RCC 7860 (cell line): ENCODE results near the gene GNG7.
"Not testable (repeated sequence)": the region's sequence is repeated elsewhere in the genome, so short reads cannot be mapped to it uniquely, and the experiment has no call there.

Experiments
- DNase-seq: peaks from one replicate; pipeline ENCODE4 v3.0.0-alpha.2; 2015; ENCODE audit warnings: low spot score
- FAIRE-seq: peaks from 2 replicates; lab custom pipeline; 2012; peaks lifted over from hg19 to GRCh38; lab: Jason Lieb, UNC

The GNG7 gene

GRCh38 chr19:2477141-2477710, 225.3 kb downstream of the GNG7 start:
- no peak for FAIRE-seq

DNA sequence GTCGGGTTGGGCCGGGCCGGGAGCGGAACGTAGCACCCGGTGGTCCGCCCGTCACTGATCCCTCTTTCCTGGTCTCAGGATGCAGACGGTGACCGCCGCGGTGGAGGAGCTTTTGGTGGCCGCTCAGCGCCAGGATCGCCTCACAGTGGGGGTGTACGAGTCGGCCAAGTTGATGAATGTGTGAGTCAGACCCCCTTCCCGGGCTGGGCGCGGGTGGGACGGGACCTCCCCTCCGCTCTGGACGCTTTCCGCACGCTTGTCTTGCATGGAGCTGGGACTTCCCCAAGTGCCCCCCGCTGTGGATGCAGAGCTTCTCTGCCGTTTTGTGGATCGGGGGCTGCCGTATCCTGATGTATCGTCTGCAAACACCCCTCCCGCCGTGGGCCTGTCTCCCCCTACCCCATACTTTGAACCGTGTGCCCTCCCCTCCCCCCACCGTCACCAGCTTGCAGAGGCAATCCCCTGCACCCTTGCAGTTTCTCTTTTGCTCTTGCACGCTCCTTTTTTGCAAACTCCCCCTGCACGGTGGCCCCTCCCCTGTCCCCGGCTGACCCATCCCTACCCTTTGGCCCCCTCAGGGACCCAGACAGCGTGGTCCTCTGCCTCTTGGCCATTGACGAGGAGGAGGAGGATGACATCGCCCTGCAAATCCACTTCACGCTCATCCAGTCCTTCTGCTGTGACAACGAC, 225.9 kb downstream of the GNG7 start:
- DNase-seq (peak; percentile 80), FAIRE-seq (no peak)

More at GRCh38 chr19:2477141-2477710, 225.3 kb downstream of the GNG7 start:
- DNase-seq, result no peak

- DNase-seq, result peak; percentile 97
- FAIRE-seq, result peak; percentile 90
Observed at GRCh38 chr19:2475702-2476450, 226.6 kb downstream of the GNG7 start, which contains the start of gene GADD45B. Gene GADD45B, plus strand, starts transcription at chr19:2476127. Its CDS starts 232 bp downstream, at chr19:2476359.

DNA sequence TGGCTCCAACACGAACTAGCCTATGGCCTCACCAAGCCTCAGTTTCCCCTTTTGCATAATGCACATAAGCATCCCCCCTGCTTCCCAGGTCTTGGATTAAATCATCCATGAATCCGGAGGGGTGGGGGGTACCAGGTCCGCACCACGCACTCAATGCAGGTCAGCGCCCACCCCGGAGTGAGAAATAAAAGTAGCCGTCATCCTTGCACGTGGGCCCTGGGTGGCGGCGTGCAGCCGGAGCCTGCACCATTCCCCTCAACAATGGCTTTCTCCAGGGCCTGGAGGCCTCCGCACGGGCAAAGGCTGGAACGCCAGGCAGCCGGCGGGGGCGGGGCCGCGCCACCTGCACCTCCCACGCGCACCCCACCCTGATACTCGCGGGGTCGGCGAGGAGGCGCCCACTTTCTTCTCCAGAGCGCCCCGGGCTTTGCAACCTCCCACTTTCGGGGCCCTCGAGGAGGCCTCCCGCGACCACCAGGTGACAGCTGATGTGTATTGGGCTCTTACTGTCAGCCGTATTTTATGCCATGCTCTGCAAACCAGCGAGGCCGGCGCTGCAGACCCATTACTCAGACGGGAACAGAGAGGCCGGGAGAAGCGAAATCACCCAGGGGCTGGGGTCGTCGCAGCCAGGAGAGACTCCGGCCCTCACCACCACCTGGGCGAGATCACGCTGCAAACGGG, 227.3 kb downstream of the GNG7 start:
- DNase-seq (peak; percentile 58), FAIRE-seq (no peak)

GRCh38 chr19:2474232-2475017, 228.1 kb downstream of the GNG7 start:
- peak; percentile 86 for DNase-seq

GRCh38 chr19:2469915-2470200, 232.6 kb downstream of the GNG7 start:
- DNase-seq, result not testable (repeated sequence)

More at GRCh38 chr19:2474232-2475017, 228.1 kb downstream of the GNG7 start:
- FAIRE-seq, result peak; percentile 28

DNA sequence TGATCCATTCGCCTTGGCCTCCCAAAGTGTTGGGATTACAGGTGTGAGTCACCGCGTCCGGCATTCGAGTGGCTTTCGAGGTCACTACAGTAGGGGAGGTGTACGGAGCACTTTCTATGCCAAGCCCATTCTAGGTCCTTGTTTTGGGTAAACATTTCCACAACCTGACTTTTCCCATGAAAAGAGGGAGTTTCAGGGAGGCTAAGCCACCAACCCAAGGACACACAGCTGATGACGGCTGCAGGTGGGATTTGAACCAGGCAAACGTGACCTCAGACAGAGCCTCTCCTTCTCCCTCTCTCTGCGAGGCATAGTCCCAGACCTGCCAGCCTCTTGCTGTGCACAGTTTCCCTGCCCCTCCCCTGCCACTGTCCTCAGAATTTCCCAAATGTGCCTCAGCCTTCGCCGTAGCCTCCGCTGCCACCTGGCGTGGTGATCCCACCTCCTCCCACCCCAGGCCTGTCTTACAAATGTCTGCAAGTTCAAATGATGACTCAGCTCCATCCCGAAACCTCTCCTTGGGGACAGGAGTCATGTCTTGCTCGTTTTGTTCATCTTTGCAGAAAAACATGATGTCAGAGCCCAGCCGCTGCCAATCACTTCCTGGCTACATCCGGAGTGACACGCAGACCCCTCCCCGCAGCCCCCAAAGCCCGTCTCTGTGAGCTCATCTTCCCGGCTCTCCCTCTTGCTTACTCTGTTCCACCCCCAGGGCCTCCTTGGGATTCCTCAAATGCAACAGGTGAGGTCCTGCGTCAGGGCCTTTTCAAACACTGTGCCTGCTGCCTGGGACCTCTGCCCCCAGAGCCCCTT, 233.2 kb downstream of the GNG7 start:
- FAIRE-seq (peak; percentile 86), DNase-seq (peak; percentile 94)

More at GRCh38 chr19:2469915-2470200, 232.6 kb downstream of the GNG7 start:
- not testable (repeated sequence) for FAIRE-seq

DNA sequence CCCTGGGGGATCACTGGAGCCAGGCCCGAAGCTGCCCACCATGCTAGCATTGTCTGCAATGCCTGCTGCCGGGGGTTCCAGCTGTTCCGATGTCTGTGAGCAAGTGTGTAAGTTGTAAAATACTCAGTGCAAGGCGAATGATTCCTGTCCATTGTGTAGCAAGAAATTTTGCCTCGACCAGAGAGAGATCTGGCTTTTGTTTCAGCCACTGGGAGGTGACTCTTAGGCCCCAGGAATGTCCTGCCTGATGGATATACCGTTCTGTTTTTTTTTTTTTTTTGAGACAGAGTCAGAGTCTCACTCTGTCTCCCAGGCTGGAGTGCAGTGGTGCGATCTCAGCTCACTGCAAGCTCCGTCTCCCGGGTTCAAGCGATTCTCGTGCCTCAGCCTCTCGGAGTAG, 233.9 kb downstream of the GNG7 start:
- FAIRE-seq (no peak), DNase-seq (peak; percentile 5)

- DNase-seq, result peak; percentile 10
- no peak for FAIRE-seq
Observed at GRCh38 chr19:2464389-2464788, 238.1 kb downstream of the GNG7 start.

DNA sequence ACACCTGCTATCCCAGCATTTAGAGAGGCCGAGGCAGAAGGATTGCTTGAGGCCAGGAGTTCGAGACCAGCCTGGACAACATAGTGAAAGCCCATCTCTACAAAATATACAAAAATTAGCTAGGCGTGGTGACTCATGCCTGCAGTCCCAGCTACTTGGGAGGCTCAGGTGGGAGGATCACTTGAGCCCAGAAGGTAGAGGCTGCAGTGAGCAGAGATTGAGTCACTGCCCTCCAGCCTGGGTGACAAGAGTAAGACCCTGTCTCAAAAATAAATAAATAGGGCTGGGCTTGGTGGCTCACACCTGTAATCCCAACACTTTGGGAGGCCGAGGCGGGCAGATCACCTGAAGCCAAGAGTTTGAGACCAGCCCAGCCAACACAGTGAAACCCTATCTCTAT, 238.8 kb downstream of the GNG7 start:
- not testable (repeated sequence) for DNase-seq, FAIRE-seq

GRCh38 chr19:2462635-2463421, 239.7 kb downstream of the GNG7 start:
- DNase-seq, result peak; percentile 88
- FAIRE-seq, result peak; percentile 83

DNA sequence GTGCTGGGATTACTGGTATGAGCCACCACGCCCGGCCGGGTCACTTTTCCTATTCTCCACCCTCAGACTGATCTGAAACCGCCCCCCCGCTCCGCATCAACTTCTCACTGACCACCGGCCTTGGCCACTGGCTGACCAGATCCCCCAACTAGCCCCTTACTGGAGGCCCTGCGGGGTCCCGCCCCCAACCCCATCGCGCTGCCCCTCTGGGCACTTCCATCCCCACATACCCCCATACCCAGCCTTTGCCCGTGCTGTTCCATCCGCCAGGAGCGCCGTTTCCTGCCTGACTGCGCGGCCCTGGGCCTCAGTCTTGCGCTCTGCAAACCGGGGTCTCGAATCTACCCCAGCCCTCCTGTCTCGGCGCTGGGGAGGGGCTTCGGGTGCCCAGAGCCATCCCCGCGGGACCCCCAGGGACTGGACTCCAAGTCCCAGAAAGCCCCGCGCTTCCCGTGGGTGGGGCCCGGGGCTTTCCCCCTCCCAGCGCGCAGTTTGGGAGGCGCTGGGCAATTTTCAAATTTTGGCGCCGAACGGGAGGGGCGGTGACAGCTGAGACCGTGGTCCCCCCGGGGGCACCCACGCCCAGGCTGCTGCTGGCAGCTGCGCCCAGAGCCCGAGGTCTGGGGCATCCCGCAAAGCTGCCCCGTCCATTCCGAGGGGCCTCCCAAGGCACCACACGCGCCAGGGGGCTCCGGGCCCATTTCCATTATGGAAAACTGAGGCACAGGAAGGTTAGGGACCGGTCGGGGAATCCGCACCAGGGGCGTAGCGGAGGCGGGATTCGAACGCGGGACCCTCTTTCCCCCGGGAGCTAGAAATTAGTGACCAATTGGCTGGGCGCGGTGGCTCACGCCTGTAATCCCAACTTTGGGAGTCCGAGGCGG, 240.5 kb downstream of the GNG7 start:
- DNase-seq, result peak; percentile 56
- FAIRE-seq, result no peak
